Immature natural killer cell (primary cell): Measurements from ENCODE around the gene BICD2. TPM values are rescaled to one million over a fixed set of nuclear protein-coding genes. Genes with fewer than 3 reads are reported as not detected.
A peak's percentile ranks its signal among the peaks of the same experiment; 100 is the strongest.

ENCODE experiments used
- DNase-seq, 3 donors: peaks; one replicate each; pipeline ENCODE4 v3.0.0; 2022; ENCODE audit warnings: mixed read lengths in 1 of 3
- H3K27ac Mint-ChIP-seq, 6 donors: one replicate each; pipeline ENCODE4 v1.8.0; 2020; ENCODE audit warnings: mixed read lengths in 6 of 6, mild to moderate bottlenecking in 5 of 6, inconsistent platforms in 4 of 6, moderate library complexity in 3 of 6
- H3K27me3 Mint-ChIP-seq, 3 donors: one replicate each; pipeline ENCODE4 v1.8.0; 2020 to 2021; ENCODE audit warnings: low read depth in 3 of 3, mild to moderate bottlenecking in 3 of 3, mixed read lengths in 3 of 3, moderate library complexity in 3 of 3, inconsistent platforms in 1 of 3
- H3K36me3 Mint-ChIP-seq, 3 donors: one replicate each; pipeline ENCODE4 v1.8.0; 2020; ENCODE audit warnings: mixed read lengths in 3 of 3, inconsistent platforms in 2 of 3, mild to moderate bottlenecking in 2 of 3
- H3K4me1 Mint-ChIP-seq, 2 donors: one replicate each; pipeline ENCODE4 v1.8.0; 2020; ENCODE audit warnings: inconsistent platforms in 2 of 2, mild to moderate bottlenecking in 2 of 2, mixed read lengths in 2 of 2, moderate library complexity in 1 of 2
- H3K4me3 Mint-ChIP-seq, 5 donors: one replicate each; pipeline ENCODE4 v1.8.0; 2020; ENCODE audit warnings: mild to moderate bottlenecking in 5 of 5, mixed read lengths in 5 of 5, inconsistent platforms in 3 of 5, moderate library complexity in 3 of 5
- H3K9me3 Mint-ChIP-seq, 6 donors: one replicate each; pipeline ENCODE4 v1.8.0; 2020; ENCODE audit warnings: mild to moderate bottlenecking in 6 of 6, mixed read lengths in 6 of 6, inconsistent platforms in 4 of 6, moderate library complexity in 3 of 6
- polyA plus RNA-seq, 3 donors: library from polyadenylated mRNA; unstranded; fragments of 300-500 nt; fragmentation: Illumina TruSeq; gene quantifications; one replicate each; pipeline ENCODE4 v1.2.3, GENCODE V29; 2021

The BICD2 gene
- polyA plus RNA-seq, 3 donors from 2014 or later = 5.8 to 26.8 (median 8.0) TPM

- H3K36me3 Mint-ChIP-seq = no peaks in the 10 kb centered on the region
- H3K4me1 Mint-ChIP-seq = peaks cover 47 to 48% of the 10 kb centered on the region in 2 donors
- peak overlapping the region; percentile 88 to 93 (median 90) for H3K4me3 Mint-ChIP-seq
- H3K27ac Mint-ChIP-seq = peak overlapping the region; percentile 84 to 98 (median 96)
- DNase-seq = peak; percentile 99
- H3K27me3 Mint-ChIP-seq = peaks cover 8 to 13% (median 8%) of the 10 kb centered on the region in 3 donors
- no peaks in the 10 kb centered on the region for H3K9me3 Mint-ChIP-seq
Observed at GRCh38 chr9:92764988-92765936, 629 bp upstream of the BICD2 start.

GRCh38 chr9:92763721-92764380 lies 782 bp downstream of the BICD2 start:
- peak overlapping the region; percentile 76 to 91 (median 88) for H3K27ac Mint-ChIP-seq

DNA sequence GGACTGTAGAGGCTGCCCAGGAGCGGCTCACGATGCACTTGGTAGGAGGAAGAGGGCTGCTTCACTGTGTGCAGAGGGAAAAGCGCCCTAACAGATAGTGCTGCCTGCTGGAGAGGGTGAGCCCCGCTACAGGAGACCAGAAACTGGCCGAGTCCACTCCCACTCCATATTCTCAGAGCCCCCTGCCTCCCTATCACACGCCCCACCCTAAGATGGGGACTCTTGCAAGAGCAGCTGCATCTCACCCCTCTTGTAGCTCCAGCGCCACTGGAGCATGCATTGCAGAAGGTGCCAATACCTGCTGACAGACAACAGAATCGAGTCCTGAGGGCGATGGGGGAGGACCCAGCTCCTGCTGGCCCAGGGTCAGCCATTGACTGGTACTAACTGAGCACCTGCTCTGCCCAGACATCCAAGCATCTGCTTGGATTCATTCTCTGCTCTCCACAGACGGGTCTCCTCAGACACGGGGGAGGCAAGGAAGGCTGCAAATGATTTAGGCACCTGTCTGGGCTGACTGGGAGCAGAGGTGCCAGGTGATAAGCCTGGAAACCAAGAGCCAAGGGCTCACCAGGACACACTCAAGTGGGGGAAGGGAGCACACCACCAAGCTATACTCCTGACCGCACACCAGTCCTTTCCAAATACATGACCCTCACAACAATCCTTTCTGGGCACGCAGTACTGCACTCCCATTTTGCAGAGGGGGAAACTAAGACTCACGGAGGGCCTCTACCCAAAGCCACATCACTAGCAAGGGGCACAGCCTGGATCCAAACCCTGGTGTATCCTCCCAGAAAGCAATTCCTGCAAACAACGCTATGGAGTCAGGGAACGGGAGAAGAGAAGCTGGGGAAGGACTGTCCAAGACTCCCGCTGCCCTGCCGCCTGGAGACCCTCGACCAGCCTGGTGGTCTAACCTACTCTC lies 1.6 kb downstream of the BICD2 start:
- Mint-ChIP-seq H3K27me3 (peaks cover 4 to 10% (median 7%) of the 10 kb centered on the region in 3 donors), H3K4me3 (peak overlapping the region; percentile 89 to 95 (median 93)), H3K27ac (peak overlapping the region; percentile 76 to 91 (median 86)), H3K9me3 (no peaks in the 10 kb centered on the region), H3K4me1 (peaks cover 54 to 59% of the 10 kb centered on the region in 2 donors), H3K36me3 (no peaks in the 10 kb centered on the region)
- DNase-seq = no peak

More at GRCh38 chr9:92763721-92764380, 782 bp downstream of the BICD2 start:
- Mint-ChIP-seq H3K36me3 (no peaks in the 10 kb centered on the region), H3K9me3 (no peaks in the 10 kb centered on the region), H3K4me1 (peaks cover 54 to 58% of the 10 kb centered on the region in 2 donors), H3K4me3 (peak overlapping the region; percentile 89 to 95 (median 93)), H3K27me3 (peaks cover 7 to 13% (median 8%) of the 10 kb centered on the region in 3 donors)
- DNase-seq = peak; percentile 42 to 44 (median 43)

DNA sequence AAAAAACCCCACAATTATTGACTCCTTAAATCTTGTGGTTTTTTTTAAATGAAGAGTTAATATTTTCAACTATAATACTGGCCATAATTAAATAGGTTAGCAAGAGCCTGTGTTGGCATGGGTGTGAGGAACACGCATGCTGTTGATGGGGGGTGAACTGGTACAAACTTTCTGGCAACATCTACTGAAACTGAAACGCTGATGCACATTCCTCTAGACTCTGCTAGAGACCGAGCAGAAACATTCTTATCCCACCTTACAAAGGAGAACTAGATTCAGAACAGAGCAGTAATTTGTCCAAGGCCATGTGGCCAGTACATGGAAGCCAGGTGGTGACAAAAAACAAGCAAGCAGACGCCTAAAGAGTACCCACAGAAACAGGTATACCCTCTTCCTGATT lies 2.4 kb downstream of the BICD2 start:
- peaks cover 58 to 59% of the 10 kb centered on the region in 2 donors for H3K4me1 Mint-ChIP-seq
- H3K4me3 Mint-ChIP-seq = peak overlapping the region; percentile 89 to 95 (median 93)
- H3K27me3 Mint-ChIP-seq = peaks cover 4 to 10% (median 7%) of the 10 kb centered on the region in 3 donors

DNA sequence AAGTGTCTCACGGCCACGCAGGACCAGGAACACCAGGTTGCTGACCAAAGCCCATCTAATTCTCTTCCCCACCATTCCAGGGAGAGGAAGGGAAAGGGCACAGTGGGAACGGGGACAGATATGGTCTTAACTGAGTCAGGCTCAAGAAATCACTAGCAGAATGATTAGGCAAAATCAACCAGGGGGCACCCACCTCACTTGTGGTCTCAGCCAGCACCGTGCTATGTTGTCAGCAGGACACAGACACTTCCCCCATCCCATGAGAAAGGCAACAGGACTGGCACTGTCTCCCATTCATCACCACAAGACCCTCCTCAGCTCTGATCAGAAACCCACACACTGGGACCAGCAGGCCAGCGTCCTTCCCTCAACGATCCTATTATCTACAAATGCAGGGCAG lies 2.9 kb downstream of the BICD2 start:
- peaks cover 57 to 59% of the 10 kb centered on the region in 2 donors for H3K4me1 Mint-ChIP-seq
- H3K27me3 Mint-ChIP-seq = peaks cover 4 to 10% (median 7%) of the 10 kb centered on the region in 3 donors
- H3K4me3 Mint-ChIP-seq = peak overlapping the region in 3 of 5 donors; percentile 14 to 27 (median 18)
- peak overlapping the region in 5 of 6 donors; percentile 19 to 91 (median 69) for H3K27ac Mint-ChIP-seq
- no peaks in the 10 kb centered on the region for H3K9me3 Mint-ChIP-seq
- no peaks in the 10 kb centered on the region for H3K36me3 Mint-ChIP-seq
- DNase-seq = no peak

More for the DNA sequence above, 2.4 kb downstream of the BICD2 start:
- Mint-ChIP-seq H3K36me3 (no peaks in the 10 kb centered on the region), H3K9me3 (no peaks in the 10 kb centered on the region), H3K27ac (peak overlapping the region; percentile 76 to 91 (median 86))
- no peak for DNase-seq

GRCh38 chr9:92760494-92760893 lies 4.1 kb downstream of the BICD2 start:
- Mint-ChIP-seq H3K9me3 (no peaks in the 10 kb centered on the region), H3K36me3 (no peaks in the 10 kb centered on the region), H3K27me3 (peaks cover 4 to 5% (median 5%) of the 10 kb centered on the region in 3 donors), H3K27ac (peak overlapping the region in 5 of 6 donors; percentile 19 to 78 (median 58)), H3K4me3 (no peak overlapping the region), H3K4me1 (peaks cover 52 to 53% of the 10 kb centered on the region in 2 donors)
- no peak for DNase-seq

- DNase-seq = no peak
- peaks cover 0 to 2% (median 2%) of the 10 kb centered on the region in 3 donors for H3K27me3 Mint-ChIP-seq
- H3K27ac Mint-ChIP-seq = peak overlapping the region in 2 of 6 donors; percentile 58 to 78
- H3K9me3 Mint-ChIP-seq = no peaks in the 10 kb centered on the region
- H3K4me1 Mint-ChIP-seq = peaks cover 52 to 54% of the 10 kb centered on the region in 2 donors
- no peak overlapping the region for H3K4me3 Mint-ChIP-seq
- no peaks in the 10 kb centered on the region for H3K36me3 Mint-ChIP-seq
Observed at GRCh38 chr9:92760070-92760469, 4.6 kb downstream of the BICD2 start.

DNA sequence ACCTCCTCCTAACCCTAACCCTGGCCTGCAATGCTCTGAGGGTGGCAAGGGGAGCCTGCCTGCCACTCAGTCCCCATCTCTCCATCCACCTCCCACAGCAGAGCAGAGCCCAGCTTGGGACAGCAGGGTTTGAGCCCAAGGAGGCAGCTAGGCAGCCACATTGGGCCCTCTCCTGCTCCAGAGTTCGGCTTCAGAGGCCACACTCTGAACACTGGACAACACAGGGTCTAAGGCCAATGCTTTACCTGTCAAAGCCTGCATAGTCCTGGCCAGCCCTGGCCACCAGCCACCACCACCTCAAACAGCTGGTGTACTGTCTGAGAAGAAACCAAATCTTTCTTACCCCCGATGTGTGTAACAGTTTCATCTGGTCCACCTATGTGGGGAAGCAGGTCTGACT lies 5.2 kb downstream of the BICD2 start:
- H3K4me1 Mint-ChIP-seq = peaks cover 56 to 59% of the 10 kb centered on the region in 2 donors
- H3K4me3 Mint-ChIP-seq = no peak overlapping the region
- H3K9me3 Mint-ChIP-seq = no peaks in the 10 kb centered on the region
- H3K27me3 Mint-ChIP-seq = peaks cover 0 to 2% (median 2%) of the 10 kb centered on the region in 3 donors
- no peaks in the 10 kb centered on the region for H3K36me3 Mint-ChIP-seq
- H3K27ac Mint-ChIP-seq = peak overlapping the region in 4 of 6 donors; percentile 5 to 73 (median 14)
- no peak for DNase-seq

DNA sequence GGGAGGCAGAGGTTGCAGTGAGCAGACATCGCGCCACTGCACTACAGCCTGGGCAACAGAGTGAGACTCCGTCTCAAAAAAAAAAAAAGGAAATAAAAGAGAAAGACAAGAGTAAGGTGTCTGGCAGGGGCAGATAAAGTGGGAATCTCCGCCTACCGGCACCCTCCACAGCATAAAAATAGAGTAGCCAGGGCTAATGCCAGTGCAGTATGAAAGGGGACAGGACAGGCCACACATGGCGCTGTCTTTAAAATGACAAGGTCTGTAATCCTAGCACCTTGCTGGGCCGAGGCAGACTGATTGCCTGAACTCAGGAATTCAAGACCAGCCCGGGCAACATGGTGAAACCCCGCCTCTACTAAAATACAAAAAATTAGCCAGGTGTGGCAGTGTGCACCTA lies 7.8 kb downstream of the BICD2 start:
- no peak for DNase-seq

GRCh38 chr9:92754091-92754745 lies 10.4 kb downstream of the BICD2 start:
- Mint-ChIP-seq H3K4me3 (no peak overlapping the region), H3K4me1 (peaks cover 52 to 58% of the 10 kb centered on the region in 2 donors), H3K27ac (no peak overlapping the region), H3K36me3 (peaks cover 0 to 4% (median 0%) of the 10 kb centered on the region in 3 donors), H3K9me3 (no peaks in the 10 kb centered on the region), H3K27me3 (no peaks in the 10 kb centered on the region)
- DNase-seq = no peak

More for the DNA sequence above, 7.8 kb downstream of the BICD2 start:
- peaks cover 0 to 4% (median 0%) of the 10 kb centered on the region in 3 donors for H3K36me3 Mint-ChIP-seq
- no peaks in the 10 kb centered on the region for H3K27me3 Mint-ChIP-seq
- H3K4me1 Mint-ChIP-seq = peaks cover 51 to 58% of the 10 kb centered on the region in 2 donors
- H3K27ac Mint-ChIP-seq = no peak overlapping the region
- no peaks in the 10 kb centered on the region for H3K9me3 Mint-ChIP-seq
- no peak overlapping the region for H3K4me3 Mint-ChIP-seq

DNA sequence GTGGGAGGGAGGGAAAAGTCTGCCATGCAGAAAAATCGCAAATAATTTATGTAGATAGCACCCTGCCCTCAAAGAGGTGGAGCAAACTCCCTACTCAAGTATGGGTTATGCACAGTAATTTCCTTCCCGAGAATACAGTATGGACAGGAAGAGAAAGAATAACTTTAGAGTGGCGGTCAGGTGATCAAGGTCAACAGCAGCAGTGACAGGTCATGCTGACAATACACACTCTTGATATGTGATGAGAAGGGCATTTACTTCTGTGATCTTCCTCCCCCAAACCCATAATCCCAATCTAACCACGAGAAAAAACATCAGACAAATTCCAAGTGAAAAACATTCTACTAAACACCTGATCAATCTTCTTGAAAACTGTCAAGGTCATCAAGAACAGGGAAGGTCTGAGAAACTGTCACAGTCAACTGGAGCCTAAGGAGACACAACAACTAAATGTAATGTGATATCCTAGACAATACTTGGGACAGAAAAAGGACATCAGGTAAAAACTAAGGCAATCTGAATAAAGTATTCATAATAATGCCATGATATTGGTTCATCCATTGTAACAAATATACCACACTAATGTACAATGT lies 11.7 kb downstream of the BICD2 start:
- Mint-ChIP-seq H3K4me1 (peaks cover 57 to 65% of the 10 kb centered on the region in 2 donors), H3K27me3 (peaks cover 0 to 2% (median 0%) of the 10 kb centered on the region in 3 donors), H3K27ac (peak overlapping the region in 3 of 6 donors; percentile 19 to 66 (median 28)), H3K36me3 (peaks cover 0 to 4% (median 0%) of the 10 kb centered on the region in 3 donors), H3K9me3 (no peaks in the 10 kb centered on the region), H3K4me3 (peak overlapping the region in 1 of 5 donors; percentile 5)
- no peak for DNase-seq

DNA sequence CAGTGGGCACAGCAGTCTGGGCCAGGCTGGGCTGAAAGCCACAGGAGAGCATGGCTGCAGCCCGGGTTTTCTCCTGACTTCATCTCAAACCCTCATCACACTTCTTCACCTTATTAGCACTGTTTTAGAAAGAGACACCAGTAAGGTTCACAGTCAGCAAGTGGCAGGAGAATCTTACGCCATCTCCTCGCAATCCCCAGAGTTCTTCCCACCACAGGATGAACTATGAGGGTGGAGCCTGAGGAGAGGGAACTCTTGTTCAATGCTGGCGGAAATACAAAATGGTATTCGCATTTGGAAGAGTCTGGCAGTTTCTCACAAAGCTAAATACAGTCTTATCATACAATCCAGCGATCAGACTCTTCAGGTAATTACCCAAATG lies 14.7 kb downstream of the BICD2 start:
- H3K27ac Mint-ChIP-seq = peak overlapping the region in 1 of 6 donors; percentile 7
- no peak overlapping the region for H3K4me3 Mint-ChIP-seq
- peaks cover 72 to 87% of the 10 kb centered on the region in 2 donors for H3K4me1 Mint-ChIP-seq
- no peaks in the 10 kb centered on the region for H3K9me3 Mint-ChIP-seq
- H3K36me3 Mint-ChIP-seq = peaks cover 0 to 4% (median 0%) of the 10 kb centered on the region in 3 donors
- DNase-seq = no peak
- peaks cover 0 to 2% (median 0%) of the 10 kb centered on the region in 3 donors for H3K27me3 Mint-ChIP-seq
